ENCODE data around the gene KIAA0586. TPM values are rescaled to one million over a fixed set of nuclear protein-coding genes. Genes with fewer than 3 reads are reported as not detected.

Gene KIAA0586
- total and polyA plus RNA-seq, 2 of the 4 experiments (the other 2 are of a cell fraction): 9.4 to 36.7 TPM

DNA sequence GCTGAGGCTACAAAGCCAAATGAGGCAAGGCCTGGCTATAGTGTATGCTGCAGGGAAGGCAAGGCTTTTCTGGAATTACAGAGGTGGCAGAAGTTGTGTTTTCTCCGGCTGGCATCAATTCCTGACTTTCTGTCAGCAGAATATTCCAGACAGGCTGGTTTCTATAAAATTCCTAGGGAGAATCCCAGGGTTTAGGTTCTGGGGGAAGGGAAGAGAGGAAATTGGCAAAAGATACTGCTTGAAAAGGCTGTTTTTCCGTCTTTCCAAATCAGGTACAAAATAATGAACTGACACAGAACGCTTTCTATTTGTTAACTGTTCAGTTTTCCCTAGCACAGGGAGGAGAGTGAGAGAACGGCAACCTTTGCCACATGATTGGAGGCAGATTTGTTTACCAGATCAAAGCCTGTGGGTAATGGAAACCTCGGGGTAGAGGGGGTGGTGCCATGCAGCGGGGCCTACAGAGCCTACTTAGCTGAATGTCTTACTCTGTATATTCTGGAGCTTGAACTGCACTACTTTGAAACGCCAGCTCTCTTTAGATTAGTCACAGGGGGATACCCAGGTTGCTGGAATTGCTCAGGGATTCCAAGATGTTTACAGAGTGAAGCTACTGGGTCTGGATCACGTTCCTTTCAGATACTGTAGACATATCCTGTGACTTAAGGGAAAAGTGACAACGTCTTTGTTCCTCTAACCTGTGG is 144.4 kb downstream of the KIAA0586 start (continued):
- no peak for TF ChIP-seq RCOR1 (IDR thresholded peaks at IDR 0.05; ENCODE audit: insufficient replicate concordance, low read length)

DNA sequence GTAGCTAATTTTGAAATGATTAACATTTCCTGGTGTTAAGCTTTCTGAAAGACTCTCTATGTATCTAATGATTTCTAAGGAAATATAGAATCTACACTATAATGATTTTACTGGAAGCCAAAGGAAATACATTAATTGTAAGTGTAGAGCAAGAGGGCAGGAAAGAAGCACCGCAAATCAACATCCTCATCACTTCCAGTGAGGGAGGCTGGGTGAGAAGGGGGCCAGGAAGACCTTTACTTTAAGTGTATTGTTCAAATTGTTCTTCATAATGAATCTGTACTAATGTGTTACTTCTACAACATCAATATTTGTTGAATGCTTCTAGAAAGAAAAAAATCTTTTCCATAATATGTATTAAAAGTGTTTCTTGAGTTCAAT is 144.9 kb downstream of the KIAA0586 start:
- no peaks in the 10 kb centered on the region for H3K9me1 ChIP-seq (ENCODE audit: insufficient read depth, low read length)
- ATAC-seq (ENCODE audit: low read depth) (no peak), DNase-seq (no peak)
- H3K27ac ChIP-seq (ENCODE audit: insufficient read depth, low read length): no peak overlapping the region
- H2BK20ac ChIP-seq (ENCODE audit: low read depth, low read length): peak overlapping the region; percentile 83; the same call in 1 of the 2 replicates
- H4K5ac ChIP-seq (ENCODE audit: low read depth, low read length): no peak overlapping the region
- H3K36me3 ChIP-seq (ENCODE audit: control insufficient read depth, insufficient read depth, low read length): no peaks in the 10 kb centered on the region
- H4K8ac ChIP-seq (ENCODE audit: low read depth in 2 of 2, low read length in 2 of 2): no peak overlapping the region; a peak in 1 of 4 replicates
- in situ Hi-C loops (cut with MboI; ENCODE audit: low sequenced_read_pairs): no loop called here
- dilution Hi-C loops (cut with HindIII; ENCODE audit: low sequenced_read_pairs, unreplicated experiment): no loop called here
- no TSS peak for BruUV-seq (replicated peaks)
- H3K56ac ChIP-seq (ENCODE audit: extremely low read depth, insufficient read depth, low read length): no peak overlapping the region
- H3K79me1 ChIP-seq (ENCODE audit: low read depth in 1 of 2, low read length in 2 of 2): no peaks in the 10 kb centered on the region
- peak overlapping the region; percentile 69; the same call in 1 of the 2 replicates for H3K4ac ChIP-seq (ENCODE audit: low read depth, low read length)
- no peak overlapping the region for H3K9ac ChIP-seq (ENCODE audit: low read depth, low read length)
- no peak overlapping the region for H2AFZ ChIP-seq (replicated peaks; ENCODE audit: low read length, poor library complexity)
- peaks cover 9% of the 10 kb centered on the region for H3K4me1 ChIP-seq (ENCODE audit: control insufficient read depth, insufficient read depth, low read length)
- H2AK9ac ChIP-seq (replicated peaks; ENCODE audit: low read depth, low read length, poor library complexity): no peak overlapping the region
- H3K18ac ChIP-seq (ENCODE audit: low read depth, low read length): peak overlapping the region; percentile 70; the same call in 1 of the 2 replicates
- WGBS, 2 experiments (ENCODE audit: extremely low coverage in 2 of 2, insufficient read length in 1 of 2): no CpG with 5 or more reads among the region's 1 CpG
- intact Hi-C loops (cut with micrococcal nuclease): no loop called here
- no peaks in the 10 kb centered on the region for H3K9me3 ChIP-seq (ENCODE audit: control insufficient read depth, insufficient read depth, low read length)
- peaks cover 2% of the 10 kb centered on the region for H3K27me3 ChIP-seq (ENCODE audit: control insufficient read depth, insufficient read depth, low read length)
- CTCF ChIA-PET: interaction anchor here (0.6 to 1.1 kb wide), 4 partner anchors 12 to 71 kb away, joined by 3 to 4 read pairs (median 3); no protein-coding TSS in a partner anchor
- no peak overlapping the region for H3K14ac ChIP-seq (replicated peaks; ENCODE audit: low read depth, low read length)
- no peak overlapping the region for H4K91ac ChIP-seq (ENCODE audit: insufficient read depth, low read depth, low read length)
- no peak overlapping the region for H3K4me3 ChIP-seq (ENCODE audit: insufficient read depth, low read depth, low read length)
- H3K23ac ChIP-seq (ENCODE audit: low read depth, low read length): 0 out of 2 replicates have a peak overlapping the region, but pooled peaks have one; percentile 59
- peak overlapping the region; percentile 66 for H2BK120ac ChIP-seq (ENCODE audit: low read depth, low read length)
- H2BK15ac ChIP-seq (ENCODE audit: low read depth, low read length): no peak overlapping the region; the same call in 2 of the 3 replicates
- H4K20me1 ChIP-seq (ENCODE audit: insufficient read depth, low read length): no peaks in the 10 kb centered on the region
- POLR2A ChIA-PET (ENCODE audit: unreplicated experiment): no interaction called here
- H2AK5ac ChIP-seq (ENCODE audit: low read depth, low read length): no peak overlapping the region
- H2BK5ac ChIP-seq (ENCODE audit: low read depth, low read length, poor library complexity, severe bottlenecking): peak overlapping the region; percentile 33
- no peak overlapping the region for H3K4me2 ChIP-seq (ENCODE audit: low read depth, low read length)
- TF ChIP-seq RAD21 (IDR thresholded peaks at IDR 0.05; ENCODE audit: low read length) (no peak), MAFK (IDR thresholded peaks at IDR 0.05; ENCODE audit: low read depth, low read length) (no peak), RCOR1 (IDR thresholded peaks at IDR 0.05; ENCODE audit: insufficient replicate concordance, low read length) (no peak), POLR2A (IDR thresholded peaks at IDR 0.05; ENCODE audit: low read depth, low read length) (no peak), FOS (IDR thresholded peaks at IDR 0.05; ENCODE audit: low read depth, low read length) (no peak), MXI1 (IDR thresholded peaks at IDR 0.05; ENCODE audit: borderline replicate concordance, low read depth, low read length) (no peak), RFX5 (IDR thresholded peaks at IDR 0.05; ENCODE audit: low read depth, low read length) (no peak), BHLHE40 (IDR thresholded peaks at IDR 0.05; ENCODE audit: low read depth, low read length) (no peak), CEBPB (IDR thresholded peaks at IDR 0.05; ENCODE audit: low read depth, low read length) (no peak), CHD1 (IDR thresholded peaks at IDR 0.05; ENCODE audit: low read depth, low read length) (no peak), SMC3 (IDR thresholded peaks at IDR 0.05; ENCODE audit: low read depth, low read length) (no peak), MAZ (IDR thresholded peaks at IDR 0.05; ENCODE audit: borderline replicate concordance, low read depth, low read length) (no peak), NFE2L2 (IDR thresholded peaks at IDR 0.05; ENCODE audit: low read depth, low read length) (no peak)
- TF ChIP-seq, protein P1, sequence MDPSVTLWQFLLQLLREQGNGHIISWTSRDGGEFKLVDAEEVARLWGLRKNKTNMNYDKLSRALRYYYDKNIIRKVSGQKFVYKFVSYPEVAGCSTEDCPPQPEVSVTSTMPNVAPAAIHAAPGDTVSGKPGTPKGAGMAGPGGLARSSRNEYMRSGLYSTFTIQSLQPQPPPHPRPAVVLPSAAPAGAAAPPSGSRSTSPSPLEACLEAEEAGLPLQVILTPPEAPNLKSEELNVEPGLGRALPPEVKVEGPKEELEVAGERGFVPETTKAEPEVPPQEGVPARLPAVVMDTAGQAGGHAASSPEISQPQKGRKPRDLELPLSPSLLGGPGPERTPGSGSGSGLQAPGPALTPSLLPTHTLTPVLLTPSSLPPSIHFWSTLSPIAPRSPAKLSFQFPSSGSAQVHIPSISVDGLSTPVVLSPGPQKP (IDR thresholded peaks at IDR 0.05; ENCODE audit: borderline replicate concordance, low read depth, low read length): no peak
- TF ChIP-seq, protein P2, sequence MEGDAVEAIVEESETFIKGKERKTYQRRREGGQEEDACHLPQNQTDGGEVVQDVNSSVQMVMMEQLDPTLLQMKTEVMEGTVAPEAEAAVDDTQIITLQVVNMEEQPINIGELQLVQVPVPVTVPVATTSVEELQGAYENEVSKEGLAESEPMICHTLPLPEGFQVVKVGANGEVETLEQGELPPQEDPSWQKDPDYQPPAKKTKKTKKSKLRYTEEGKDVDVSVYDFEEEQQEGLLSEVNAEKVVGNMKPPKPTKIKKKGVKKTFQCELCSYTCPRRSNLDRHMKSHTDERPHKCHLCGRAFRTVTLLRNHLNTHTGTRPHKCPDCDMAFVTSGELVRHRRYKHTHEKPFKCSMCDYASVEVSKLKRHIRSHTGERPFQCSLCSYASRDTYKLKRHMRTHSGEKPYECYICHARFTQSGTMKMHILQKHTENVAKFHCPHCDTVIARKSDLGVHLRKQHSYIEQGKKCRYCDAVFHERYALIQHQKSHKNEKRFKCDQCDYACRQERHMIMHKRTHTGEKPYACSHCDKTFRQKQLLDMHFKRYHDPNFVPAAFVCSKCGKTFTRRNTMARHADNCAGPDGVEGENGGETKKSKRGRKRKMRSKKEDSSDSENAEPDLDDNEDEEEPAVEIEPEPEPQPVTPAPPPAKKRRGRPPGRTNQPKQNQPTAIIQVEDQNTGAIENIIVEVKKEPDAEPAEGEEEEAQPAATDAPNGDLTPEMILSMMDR (conservative IDR thresholded peaks at IDR 0.05; ENCODE audit: low read depth, low read length): no peak

Data from IMR-90 (cell line).